ENCODE data around the gene VTN. TPM values are rescaled to one million over a fixed set of nuclear protein-coding genes. Genes with fewer than 3 reads are reported as not detected.

Gene VTN
- total and polyA plus RNA-seq, 8 donors: 0.42 to 2.2 (median 0.94) TPM

- DNase-seq (no peak), ATAC-seq (peak; percentile 0)
- Histone ChIP-seq H3K4me1 (peaks cover 24 to 56% of the 10 kb centered on the region in 2 donors), H3K9me3 (no peaks in the 10 kb centered on the region), H3K27me3 (no peaks in the 10 kb centered on the region), H3K27ac (peak overlapping the region; percentile 87 to 97), H3K4me3 (peak overlapping the region; percentile 89 to 97), H3K36me3 (peaks cover 0 to 30% of the 10 kb centered on the region in 2 donors)
- TF ChIP-seq CTCF (IDR thresholded peaks at IDR 0.05): no peak
- intact Hi-C loops (cut with DNase I): no loop called here
These were observed 35.4 kb downstream of the VTN start for GRCh38 chr17:28334666-28335200.

GRCh38 chr17:28334171-28334570, 35.9 kb downstream of the VTN start:
- DNase-seq: no peak
- H3K27ac ChIP-seq: peak overlapping the region in 1 of 2 donors; percentile 97
- peak overlapping the region; percentile 89 to 97 for H3K4me3 ChIP-seq
- ATAC-seq: no peak
- no peaks in the 10 kb centered on the region for H3K27me3 ChIP-seq
- H3K4me1 ChIP-seq: peaks cover 24 to 52% of the 10 kb centered on the region in 2 donors
- peaks cover 0 to 31% of the 10 kb centered on the region in 2 donors for H3K36me3 ChIP-seq
- TF ChIP-seq CTCF (IDR thresholded peaks at IDR 0.05): no peak
- H3K9me3 ChIP-seq: no peaks in the 10 kb centered on the region
- intact Hi-C loops (cut with DNase I): no loop called here

GRCh38 chr17:28333083-28333746, 36.9 kb downstream of the VTN start:
- intact Hi-C loops (cut with DNase I): no loop called here
- Histone ChIP-seq H3K4me3 (no peak overlapping the region), H3K9me3 (no peaks in the 10 kb centered on the region), H3K27me3 (no peaks in the 10 kb centered on the region), H3K36me3 (peaks cover 0 to 40% of the 10 kb centered on the region in 2 donors), H3K4me1 (peaks cover 24 to 43% of the 10 kb centered on the region in 2 donors), H3K27ac (peak overlapping the region in 1 of 2 donors; percentile 97)
- TF ChIP-seq CTCF (IDR thresholded peaks at IDR 0.05): no peak
- ATAC-seq (no peak), DNase-seq (no peak)

DNA sequence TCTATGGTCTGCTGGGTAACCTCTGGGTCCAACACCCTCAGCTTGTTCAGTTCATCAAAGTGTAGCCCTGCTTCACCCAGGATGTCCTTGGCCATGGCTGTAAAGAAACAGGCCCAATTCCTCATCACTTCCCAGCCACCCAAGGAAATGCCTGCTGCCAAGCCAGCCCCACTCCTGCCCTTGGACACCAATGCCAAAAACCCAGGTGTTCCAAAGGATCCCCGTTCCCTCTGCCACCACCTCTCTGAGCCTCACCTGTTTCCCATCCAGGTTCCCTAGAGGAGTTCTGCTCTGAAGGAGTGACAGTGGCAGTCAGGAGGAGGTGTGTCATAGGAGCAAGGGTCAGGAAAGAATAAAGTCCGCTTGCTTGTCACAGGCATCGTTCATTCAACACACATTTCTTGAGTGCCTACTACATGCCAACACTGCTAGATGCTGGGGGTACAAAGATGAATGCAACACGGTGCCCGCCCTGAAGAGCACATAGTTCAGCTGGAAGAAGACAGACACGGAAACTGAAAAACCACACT, 38.2 kb downstream of the VTN start:
- intact Hi-C loops (cut with DNase I): no loop called here
- DNase-seq (no peak), ATAC-seq (no peak)
- TF ChIP-seq CTCF (IDR thresholded peaks at IDR 0.05): no peak
- Histone ChIP-seq H3K27ac (no peak overlapping the region), H3K27me3 (no peaks in the 10 kb centered on the region), H3K9me3 (no peaks in the 10 kb centered on the region), H3K36me3 (peaks cover 0 to 53% of the 10 kb centered on the region in 2 donors), H3K4me1 (peaks cover 18 to 30% of the 10 kb centered on the region in 2 donors), H3K4me3 (no peak overlapping the region)

DNA sequence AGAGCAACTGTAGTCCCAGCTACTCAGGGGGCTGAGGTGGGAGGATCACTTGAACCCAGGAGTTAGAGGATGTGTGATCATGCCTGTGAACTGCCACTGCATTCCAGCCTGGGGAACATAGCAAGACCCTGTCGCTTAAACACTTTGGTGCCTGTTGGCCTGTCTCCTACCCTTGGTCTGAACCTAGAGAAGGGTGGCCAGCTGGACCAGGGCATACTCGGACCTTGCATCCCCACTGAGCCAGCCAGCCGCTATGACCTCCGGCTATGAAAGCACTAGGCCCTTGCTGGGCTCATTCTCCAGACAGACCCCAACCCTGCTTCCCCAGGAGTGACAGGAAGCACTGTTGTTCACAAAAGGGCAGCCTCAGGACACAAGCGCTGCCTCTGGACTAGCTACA, 39.4 kb downstream of the VTN start:
- ATAC-seq (no peak), DNase-seq (no peak)
- intact Hi-C loops (cut with DNase I): no loop called here
- H3K9me3 ChIP-seq: no peaks in the 10 kb centered on the region
- TF ChIP-seq CTCF (IDR thresholded peaks at IDR 0.05): no peak
- peaks cover 10 to 21% of the 10 kb centered on the region in 2 donors for H3K4me1 ChIP-seq
- no peak overlapping the region for H3K27ac ChIP-seq
- H3K36me3 ChIP-seq: peaks cover 0 to 59% of the 10 kb centered on the region in 2 donors
- H3K27me3 ChIP-seq: no peaks in the 10 kb centered on the region
- H3K4me3 ChIP-seq: no peak overlapping the region

All from left lung (tissue), 10 donors.